K562 (cell line): ENCODE results near the gene ZCWPW1. TPM values are rescaled to one million over a fixed set of nuclear protein-coding genes. Genes with fewer than 3 reads are reported as not detected.

Experiments used
- AFF1 ChIP-seq, 2 experiments: fragments of 450-650 bp; IDR thresholded peaks; 2 replicates each; pipeline ENCODE4 v1.6.1; 2018; ENCODE audit warnings: mild to moderate bottlenecking in 2 of 2, low read depth in 1 of 2; ENCODE audit not compliant: partially characterized antibody in 2 of 2
- BRCA1 ChIP-seq, 2 experiments: fragments of 450-650 bp in 1 of 2; sonication (generic) in 1 of 2; formaldehyde crosslinking in 1 of 2; IDR thresholded peaks; 2 replicates each; pipeline versions ENCODE4 v1.5.0 to v1.6.1; 2017 to 2020; ENCODE audit warnings: mild to moderate bottlenecking in 1 of 2, missing genetic modification reagents in 1 of 2
- CHCHD3 ChIP-seq: fragments of 250-450 bp; sonication (Bioruptor Pico); IDR thresholded peaks from 2 replicates; pipeline ENCODE4 v2.1.2; 2022; ENCODE audit warnings: mild to moderate bottlenecking
- CHD1 ChIP-seq: fragments of 200-600 bp; sonication (generic); IDR thresholded peaks from one replicate; pipeline ENCODE4 v1.6.1; 2012; ENCODE audit warnings: mild to moderate bottlenecking, moderate library complexity, low read length, inconsistent platforms
- DIDO1 ChIP-seq: fragments of 450-650 bp; IDR thresholded peaks from 2 replicates; pipeline ENCODE4 v1.6.1; 2016; ENCODE audit warnings: low read depth, missing biosample characterization, missing genetic modification characterization
- ESRRA ChIP-seq: fragments of 450-650 bp; IDR thresholded peaks from 2 replicates; pipeline ENCODE4 v1.6.1; 2014; ENCODE audit warnings: low read depth, mild to moderate bottlenecking, moderate library complexity, borderline replicate concordance
- HDAC3 ChIP-seq: fragments of 450-650 bp; IDR thresholded peaks from 2 replicates; pipeline ENCODE4 v1.6.1; 2018; ENCODE audit warnings: borderline replicate concordance, mild to moderate bottlenecking, moderate library complexity; ENCODE audit not compliant: partially characterized antibody
- HDAC8 ChIP-seq: fragments of 450-650 bp; IDR thresholded peaks from 2 replicates; pipeline ENCODE4 v1.6.1; 2016; ENCODE audit warnings: mild to moderate bottlenecking, missing genetic modification characterization, moderate library complexity, missing compliant biosample characterization
- LCOR ChIP-seq: sonication (generic); formaldehyde crosslinking; IDR thresholded peaks from 2 replicates; pipeline ENCODE4 v1.8.0; 2022; ENCODE audit warnings: mild to moderate bottlenecking, missing genetic modification reagents
- LEF1 ChIP-seq: fragments of 450-650 bp; IDR thresholded peaks from 2 replicates; pipeline ENCODE4 v1.6.1; 2016; ENCODE audit warnings: mild to moderate bottlenecking
- MAFG ChIP-seq: fragments of 450-650 bp; conservative IDR thresholded peaks from 2 replicates; pipeline ENCODE4 v1.6.1; 2016; ENCODE audit warnings: missing genetic modification characterization, missing compliant biosample characterization
- MTF1 ChIP-seq: fragments of 250-450 bp; sonication (Bioruptor Pico); IDR thresholded peaks from 2 replicates; pipeline ENCODE4 v1.9.0; 2021; ENCODE audit warnings: moderate library complexity, mild to moderate bottlenecking, inconsistent platforms, borderline replicate concordance
- RBM14 ChIP-seq: fragments of 200-400 bp; formaldehyde crosslinking; IDR thresholded peaks from 2 replicates; pipeline ENCODE4 v1.6.1; 2018; ENCODE audit warnings: low read depth, mild to moderate bottlenecking, low read length, moderate library complexity, borderline replicate concordance; ENCODE audit not compliant: insufficient read depth
- RFX1 ChIP-seq: fragments of 450-650 bp; IDR thresholded peaks from 2 replicates; pipeline ENCODE4 v1.6.1; 2016; ENCODE audit warnings: mild to moderate bottlenecking, moderate library complexity
- ZNF12 ChIP-seq: sonication (generic); formaldehyde crosslinking; IDR thresholded peaks from 2 replicates; pipeline ENCODE4 v1.4.0; 2020; ENCODE audit warnings: mild to moderate bottlenecking, missing genetic modification reagents
- ZNF583 ChIP-seq: fragments of 250-450 bp; sonication (Bioruptor Pico); IDR thresholded peaks from 2 replicates; pipeline ENCODE4 v1.4.0; 2020
- ZNF76 ChIP-seq: fragments of 250-450 bp; sonication (Bioruptor Pico); IDR thresholded peaks from 2 replicates; pipeline ENCODE4 v1.4.0; 2020; ENCODE audit warnings: mild to moderate bottlenecking, moderate library complexity, borderline replicate concordance
- polyA plus RNA-seq, 8 experiments: library from polyadenylated mRNA; depleted of rRNA in 4 of 8; stranded (reverse) in 5 of 8; unstranded in 3 of 8; fragments of >200 nt; fragmentation: Nextera tagmentation in 2 of 8; fragmentation: Illumina TruSeq in 1 of 8; extraction: Ambion mirVana in 2 of 8; extraction: Trizol in 1 of 8; gene quantifications; 2 replicates each; pipeline versions ENCODE4 v1.2.1 to v1.2.3, GENCODE V29; 2011 to 2014; ENCODE audit warnings: inconsistent platforms in 1 of 8, missing spikeins in 1 of 8
- total RNA-seq, 7 experiments: library from RNA; depleted of rRNA in 6 of 7; stranded (reverse); fragments of >200 nt in 6 of 7; fragmentation: Illumina TruSeq in 2 of 7; extraction: Trizol in 2 of 7; gene quantifications; 2 replicates each; pipeline versions ENCODE4 v1.2.1 to v1.2.3, GENCODE V29; 2011 to 2021; ENCODE audit warnings: low replicate concordance in 1 of 7
- TF ChIP-seq, protein P1 (sequence below): fragments of 250-450 bp; sonication (Bioruptor Pico); IDR thresholded peaks from 2 replicates; pipeline ENCODE4 v1.4.0; 2020; ENCODE audit warnings: mild to moderate bottlenecking
- TF ChIP-seq, protein P2 (sequence below): IDR thresholded peaks from 3 replicates; pipeline ENCODE4 v1.6.1; 2011; ENCODE audit warnings: borderline replicate concordance, mild to moderate bottlenecking, moderate library complexity; ENCODE audit not compliant: insufficient read length; ENCODE audit errors: extremely low read depth

ZCWPW1 gene
- total and polyA plus RNA-seq, 9 of the 15 experiments (the other 6 are each of a cell fraction or from before 2014, with no cell fraction given) = 0.18 to 1.7 (median 1.2) TPM

- TF ChIP-seq CHCHD3 = no peak
- peak; percentile 67; the same call in 1 of the 2 replicates for TF ChIP-seq ESRRA
- no peak for TF ChIP-seq HDAC8 (tag)
- no peak for TF ChIP-seq AFF1 (IDR thresholded peaks at IDR 0.05; ENCODE audit: low read depth in 1 of 2, partially characterized antibody in 2 of 2)
- TF ChIP-seq, protein P1, sequence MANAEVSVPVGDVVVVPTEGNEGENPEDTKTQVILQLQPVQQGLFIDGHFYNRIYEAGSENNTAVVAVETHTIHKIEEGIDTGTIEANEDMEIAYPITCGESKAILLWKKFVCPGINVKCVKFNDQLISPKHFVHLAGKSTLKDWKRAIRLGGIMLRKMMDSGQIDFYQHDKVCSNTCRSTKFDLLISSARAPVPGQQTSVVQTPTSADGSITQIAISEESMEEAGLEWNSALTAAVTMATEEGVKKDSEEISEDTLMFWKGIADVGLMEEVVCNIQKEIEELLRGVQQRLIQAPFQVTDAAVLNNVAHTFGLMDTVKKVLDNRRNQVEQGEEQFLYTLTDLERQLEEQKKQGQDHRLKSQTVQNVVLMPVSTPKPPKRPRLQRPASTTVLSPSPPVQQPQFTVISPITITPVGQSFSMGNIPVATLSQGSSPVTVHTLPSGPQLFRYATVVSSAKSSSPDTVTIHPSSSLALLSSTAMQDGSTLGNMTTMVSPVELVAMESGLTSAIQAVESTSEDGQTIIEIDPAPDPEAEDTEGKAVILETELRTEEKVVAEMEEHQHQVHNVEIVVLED (CRISPR knock-in tag) = no peak
- TF ChIP-seq LEF1 = no peak
- no peak for TF ChIP-seq LCOR (CRISPR knock-in tag)
- TF ChIP-seq ZNF76 = no peak
- TF ChIP-seq, protein P2, sequence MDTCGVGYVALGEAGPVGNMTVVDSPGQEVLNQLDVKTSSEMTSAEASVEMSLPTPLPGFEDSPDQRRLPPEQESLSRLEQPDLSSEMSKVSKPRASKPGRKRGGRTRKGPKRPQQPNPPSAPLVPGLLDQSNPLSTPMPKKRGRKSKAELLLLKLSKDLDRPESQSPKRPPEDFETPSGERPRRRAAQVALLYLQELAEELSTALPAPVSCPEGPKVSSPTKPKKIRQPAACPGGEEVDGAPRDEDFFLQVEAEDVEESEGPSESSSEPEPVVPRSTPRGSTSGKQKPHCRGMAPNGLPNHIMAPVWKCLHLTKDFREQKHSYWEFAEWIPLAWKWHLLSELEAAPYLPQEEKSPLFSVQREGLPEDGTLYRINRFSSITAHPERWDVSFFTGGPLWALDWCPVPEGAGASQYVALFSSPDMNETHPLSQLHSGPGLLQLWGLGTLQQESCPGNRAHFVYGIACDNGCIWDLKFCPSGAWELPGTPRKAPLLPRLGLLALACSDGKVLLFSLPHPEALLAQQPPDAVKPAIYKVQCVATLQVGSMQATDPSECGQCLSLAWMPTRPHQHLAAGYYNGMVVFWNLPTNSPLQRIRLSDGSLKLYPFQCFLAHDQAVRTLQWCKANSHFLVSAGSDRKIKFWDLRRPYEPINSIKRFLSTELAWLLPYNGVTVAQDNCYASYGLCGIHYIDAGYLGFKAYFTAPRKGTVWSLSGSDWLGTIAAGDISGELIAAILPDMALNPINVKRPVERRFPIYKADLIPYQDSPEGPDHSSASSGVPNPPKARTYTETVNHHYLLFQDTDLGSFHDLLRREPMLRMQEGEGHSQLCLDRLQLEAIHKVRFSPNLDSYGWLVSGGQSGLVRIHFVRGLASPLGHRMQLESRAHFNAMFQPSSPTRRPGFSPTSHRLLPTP = no peak
- no peak for TF ChIP-seq BRCA1 (IDR thresholded peaks at IDR 0.05)
- no peak for TF ChIP-seq BRCA1 (CRISPR knock-in tag; IDR thresholded peaks at IDR 0.05)
- no peak for TF ChIP-seq MTF1
- TF ChIP-seq RFX1 = no peak
- TF ChIP-seq MAFG (tag) = no peak
- no peak for TF ChIP-seq RBM14
- no peak for TF ChIP-seq HDAC3
- no peak for TF ChIP-seq CHD1
- TF ChIP-seq ZNF12 (CRISPR knock-in tag) = no peak
- no peak for TF ChIP-seq ZNF583 (CRISPR knock-in tag)
- no peak for TF ChIP-seq DIDO1 (tag)
Observed at GRCh38 chr7:100400656-100401055, 27.8 kb downstream of the ZCWPW1 start (continued).
